Stomach (tissue), 4 donors: ENCODE measurements around the gene GZMM.

ENCODE experiments used
- CTCF ChIP-seq, 7 experiments: fragments of 450-650 bp in 4 of 7; fragments of 200-600 bp in 3 of 7; sonication (generic) in 3 of 7; IDR thresholded peaks; one replicate each; pipeline ENCODE4 v1.5.1; 2016 to 2019; ENCODE audit warnings: antibody characterized with exemption in 7 of 7, control low read depth in 2 of 7, mild to moderate bottlenecking in 1 of 7
- EP300 ChIP-seq: sonication (generic); formaldehyde crosslinking; IDR thresholded peaks from one replicate; pipeline ENCODE4 v1.6.1; 2017; ENCODE audit warnings: antibody characterized with exemption
- POLR2A ChIP-seq, 4 donors: fragments of 450-650 bp; IDR thresholded peaks; one replicate each; pipeline ENCODE4 v1.6.1; 2016; ENCODE audit warnings: antibody characterized with exemption in 4 of 4, control low read depth in 2 of 4, mild to moderate bottlenecking in 1 of 4, moderate library complexity in 1 of 4
- POLR2AphosphoS5 ChIP-seq, 3 donors: sonication (generic); formaldehyde crosslinking; IDR thresholded peaks; one replicate each; pipeline ENCODE4 v1.6.1; 2016; ENCODE audit warnings: antibody characterized with exemption in 3 of 3

GRCh38 chr19:556611-557382, 12.9 kb downstream of the GZMM start:
- TF ChIP-seq CTCF (IDR thresholded peaks at IDR 0.05): no peak
- TF ChIP-seq EP300: no peak
- no peak for TF ChIP-seq POLR2A (IDR thresholded peaks at IDR 0.05)
- no peak for TF ChIP-seq POLR2AphosphoS5 (IDR thresholded peaks at IDR 0.05)
